ENCODE measurements around the gene ZDHHC9. TPM values are rescaled to one million over a fixed set of nuclear protein-coding genes. Genes with fewer than 3 reads are reported as not detected.
A peak's percentile ranks its signal among the peaks of the same experiment; 100 is the strongest.

The ZDHHC9 gene
- total RNA-seq, 2 experiments from 2014 or later, result 5.7 to 6.7 TPM

- H3K9me3 Mint-ChIP-seq, result no peaks in the 10 kb centered on the region
- DNase-seq, result no peak
- peak overlapping the region; percentile 89 for H3K4me3 Mint-ChIP-seq
- H3K27me3 Mint-ChIP-seq, result no peaks in the 10 kb centered on the region
- H3K27ac Mint-ChIP-seq, result peak overlapping the region; percentile 94
- ATAC-seq (ENCODE audit: low read depth), result no peak
- POLR2A ChIA-PET, result interaction anchor here (1.0 to 8.2 kb wide), 12 partner anchors 9 to 126 kb away, joined by 3 to 155 read pairs (median 8); partner anchors contain the start of gene UTP14A
- H3K36me3 Mint-ChIP-seq, result peaks cover 43% of the 10 kb centered on the region
- H3K4me1 Mint-ChIP-seq, result peaks cover 40% of the 10 kb centered on the region
Measured at GRCh38 chrX:129780441-129781105, 63.1 kb downstream of the ZDHHC9 start.

- H3K4me1 Mint-ChIP-seq, result peaks cover 42% of the 10 kb centered on the region
- peak; percentile 67 for DNase-seq
- H3K36me3 Mint-ChIP-seq, result peaks cover 40% of the 10 kb centered on the region
- no peaks in the 10 kb centered on the region for H3K27me3 Mint-ChIP-seq
- peak; percentile 40 for ATAC-seq (ENCODE audit: low read depth)
- no peaks in the 10 kb centered on the region for H3K9me3 Mint-ChIP-seq
- peak within 1 kb of the TSS; percentile 94 for H3K27ac Mint-ChIP-seq
- peak within 1 kb of the TSS; percentile 89 for H3K4me3 Mint-ChIP-seq
- POLR2A ChIA-PET, result interaction anchor here (0.8 to 8.2 kb wide), 8 partner anchors 9 to 391 kb away, joined by 3 to 155 read pairs (median 20); partner anchors contain the start of gene UTP14A
Measured at GRCh38 chrX:129779747-129780146, 63.9 kb downstream of the ZDHHC9 start, which contains the start of gene SASH3. Gene SASH3, plus strand, starts transcription at chrX:129779949. Its CDS starts 149 bp downstream, at chrX:129780098.

- Mint-ChIP-seq H3K4me1 (peaks cover 43% of the 10 kb centered on the region), H3K27me3 (no peaks in the 10 kb centered on the region), H3K4me3 (peak overlapping the region; percentile 89), H3K36me3 (peaks cover 36% of the 10 kb centered on the region), H3K27ac (peak overlapping the region; percentile 94), H3K9me3 (no peaks in the 10 kb centered on the region)
- ATAC-seq (ENCODE audit: low read depth) (no peak), DNase-seq (no peak)
- POLR2A ChIA-PET, result interaction anchor here (0.8 to 8.2 kb wide), 8 partner anchors 9 to 392 kb away, joined by 3 to 155 read pairs (median 18); partner anchors contain the start of gene UTP14A
Measured at GRCh38 chrX:129779086-129779672, 64.5 kb downstream of the ZDHHC9 start.

- Mint-ChIP-seq H3K9me3 (no peaks in the 10 kb centered on the region), H3K27me3 (no peaks in the 10 kb centered on the region), H3K36me3 (peaks cover 18% of the 10 kb centered on the region), H3K4me1 (peaks cover 40% of the 10 kb centered on the region), H3K4me3 (peak overlapping the region; percentile 89), H3K27ac (peak overlapping the region; percentile 95)
- peak; percentile 73 for DNase-seq
- peak; percentile 21 for ATAC-seq (ENCODE audit: low read depth)
- POLR2A ChIA-PET, result interaction anchor here (1.2 to 8.2 kb wide), 4 partner anchors 7 to 33 kb away, joined by 5 to 155 read pairs (median 6); no protein-coding TSS in a partner anchor
Measured at GRCh38 chrX:129777218-129778030, 66.3 kb downstream of the ZDHHC9 start.

- Mint-ChIP-seq H3K4me1 (peaks cover 53% of the 10 kb centered on the region), H3K27me3 (no peaks in the 10 kb centered on the region), H3K4me3 (peak overlapping the region; percentile 30), H3K27ac (peak overlapping the region; percentile 97), H3K9me3 (no peaks in the 10 kb centered on the region), H3K36me3 (no peaks in the 10 kb centered on the region)
- POLR2A ChIA-PET, result interaction anchor here (0.7 to 8.6 kb wide), 2 partner anchors 8 to 25 kb away, joined by 6 to 155 read pairs; partner anchors contain the start of gene SASH3
- ATAC-seq (ENCODE audit: low read depth) (peak; percentile 21), DNase-seq (no peak)
Measured at GRCh38 chrX:129773649-129774458, 69.8 kb downstream of the ZDHHC9 start.

- Mint-ChIP-seq H3K4me1 (peaks cover 55% of the 10 kb centered on the region), H3K9me3 (no peaks in the 10 kb centered on the region), H3K36me3 (no peaks in the 10 kb centered on the region), H3K27me3 (no peaks in the 10 kb centered on the region), H3K27ac (peak overlapping the region; percentile 97), H3K4me3 (peak overlapping the region; percentile 75)
- POLR2A ChIA-PET, result interaction anchor here (0.6 to 8.6 kb wide), 4 partner anchors 9 to 28 kb away, joined by 3 to 155 read pairs (median 8); partner anchors contain the start of gene SASH3
- ATAC-seq (ENCODE audit: low read depth) (peak; percentile 16), DNase-seq (peak; percentile 49)
Measured at GRCh38 chrX:129772796-129773431, 70.8 kb downstream of the ZDHHC9 start.

GRCh38 chrX:129771266-129771995 is 72.3 kb downstream of the ZDHHC9 start:
- ATAC-seq (ENCODE audit: low read depth) (peak; percentile 20), DNase-seq (no peak)
- Mint-ChIP-seq H3K27me3 (no peaks in the 10 kb centered on the region), H3K4me1 (peaks cover 52% of the 10 kb centered on the region), H3K9me3 (no peaks in the 10 kb centered on the region), H3K4me3 (peak overlapping the region; percentile 48), H3K36me3 (peaks cover 2% of the 10 kb centered on the region), H3K27ac (peak overlapping the region; percentile 85)
- POLR2A ChIA-PET, result interaction anchor here (0.8 to 8.6 kb wide), 5 partner anchors 10 to 27 kb away, joined by 3 to 155 read pairs (median 10); partner anchors contain the start of gene SASH3

- Mint-ChIP-seq H3K4me1 (peaks cover 51% of the 10 kb centered on the region), H3K27ac (peak overlapping the region; percentile 91), H3K4me3 (peak overlapping the region; percentile 66), H3K27me3 (no peaks in the 10 kb centered on the region), H3K9me3 (no peaks in the 10 kb centered on the region), H3K36me3 (peaks cover 2% of the 10 kb centered on the region)
- ATAC-seq (ENCODE audit: low read depth), result peak; percentile 86
- DNase-seq, result peak; percentile 62
- POLR2A ChIA-PET, result interaction anchor here (0.8 to 8.6 kb wide), 6 partner anchors 10 to 26 kb away, joined by 3 to 155 read pairs (median 14); partner anchors contain the start of gene SASH3
Measured at GRCh38 chrX:129769467-129770154, 74.1 kb downstream of the ZDHHC9 start.

GRCh38 chrX:129768586-129769466 is 74.9 kb downstream of the ZDHHC9 start:
- Mint-ChIP-seq H3K4me1 (peaks cover 45% of the 10 kb centered on the region), H3K27ac (peak overlapping the region; percentile 91), H3K36me3 (peaks cover 2% of the 10 kb centered on the region), H3K4me3 (peak overlapping the region; percentile 66), H3K27me3 (no peaks in the 10 kb centered on the region), H3K9me3 (no peaks in the 10 kb centered on the region)
- ATAC-seq (ENCODE audit: low read depth), result no peak
- POLR2A ChIA-PET, result interaction anchor here (0.8 to 8.6 kb wide), 6 partner anchors 9 to 25 kb away, joined by 3 to 155 read pairs (median 14); partner anchors contain the start of gene SASH3
- DNase-seq, result no peak

GRCh38 chrX:129768186-129768585 is 75.5 kb downstream of the ZDHHC9 start:
- Mint-ChIP-seq H3K27me3 (no peaks in the 10 kb centered on the region), H3K9me3 (no peaks in the 10 kb centered on the region), H3K4me1 (peaks cover 43% of the 10 kb centered on the region), H3K36me3 (peaks cover 2% of the 10 kb centered on the region), H3K27ac (peak overlapping the region; percentile 91), H3K4me3 (peak overlapping the region; percentile 25)
- POLR2A ChIA-PET, result interaction anchor here (1.4 to 8.6 kb wide), 4 partner anchors 9 to 24 kb away, joined by 3 to 155 read pairs (median 18); partner anchors contain the start of gene SASH3
- ATAC-seq (ENCODE audit: low read depth) (no peak), DNase-seq (no peak)

Data from activated naive CD8-positive, alpha-beta T cell treated with anti-CD3 and anti-CD28 coated beads, Interleukin-2, amount 10 ng/mL, durations not matched to agents 7 days and 5 days (primary cell).